Measurements from ENCODE around the gene DCLK2. TPM values are rescaled to one million over a fixed set of nuclear protein-coding genes. Genes with fewer than 3 reads are reported as not detected.

DCLK2 gene
- total RNA-seq, 1 experiment from 2014 or later = 1.2 TPM

GRCh38 chr4:150205016-150205415, 126.8 kb downstream of the DCLK2 start:
- TF ChIP-seq CTCF (conservative IDR thresholded peaks at IDR 0.05; ENCODE audit: low read depth, low read length) (no peak), EZH2phosphoT487 (IDR thresholded peaks at IDR 0.05; ENCODE audit: borderline replicate concordance, low read length) (no peak), EZH2 (IDR thresholded peaks at IDR 0.05; ENCODE audit: low read length, unreplicated experiment) (no peak)
- POLR2A ChIA-PET (ENCODE audit: unreplicated experiment) = no interaction called here
- CTCF ChIA-PET = no interaction called here

GRCh38 chr4:150206265-150206664, 128.0 kb downstream of the DCLK2 start:
- Histone ChIP-seq H3K4me1 (ENCODE audit: insufficient read depth, low read length) (no peaks in the 10 kb centered on the region), H3K9me3 (ENCODE audit: low read length) (no peaks in the 10 kb centered on the region), H3K36me3 (ENCODE audit: low read depth, low read length) (no peaks in the 10 kb centered on the region), H3K4me2 (ENCODE audit: low read length) (no peak overlapping the region), H3K9me2 (replicated peaks; ENCODE audit: low read length) (no peaks in the 10 kb centered on the region), H3K4me3 (ENCODE audit: low read length) (no peak overlapping the region), H3K79me2 (ENCODE audit: low read length) (no peaks in the 10 kb centered on the region), H4K20me1 (ENCODE audit: low read length) (no peaks in the 10 kb centered on the region), H3F3A (ENCODE audit: low read length, unreplicated experiment) (no peaks in the 10 kb centered on the region), H2AFZ (ENCODE audit: low read length) (no peak overlapping the region), H3K9ac (ENCODE audit: low read length) (no peak overlapping the region), H3K27ac (ENCODE audit: low read length) (no peak overlapping the region), H3K27me3 (ENCODE audit: low read length) (no peaks in the 10 kb centered on the region)
- intact Hi-C loops (cut with micrococcal nuclease) = no loop called here
- no peak for DNase-seq
- TF ChIP-seq EZH2phosphoT487 (IDR thresholded peaks at IDR 0.05; ENCODE audit: borderline replicate concordance, low read length) = no peak
- no peak for TF ChIP-seq EZH2 (IDR thresholded peaks at IDR 0.05; ENCODE audit: low read length, unreplicated experiment)
- TF ChIP-seq CTCF (conservative IDR thresholded peaks at IDR 0.05; ENCODE audit: low read depth, low read length) = no peak
- ChIA-PET CTCF (no interaction called here), POLR2A (ENCODE audit: unreplicated experiment) (no interaction called here)
- BruUV-seq (replicated peaks) = no TSS peak
- no peak for ATAC-seq

More at GRCh38 chr4:150205016-150205415, 126.8 kb downstream of the DCLK2 start:
- Histone ChIP-seq H3K27ac (ENCODE audit: low read length) (no peak overlapping the region), H3K4me3 (ENCODE audit: low read length) (no peak overlapping the region), H3F3A (ENCODE audit: low read length, unreplicated experiment) (no peaks in the 10 kb centered on the region), H3K27me3 (ENCODE audit: low read length) (no peaks in the 10 kb centered on the region), H2AFZ (ENCODE audit: low read length) (no peak overlapping the region), H3K9me2 (replicated peaks; ENCODE audit: low read length) (no peaks in the 10 kb centered on the region), H3K79me2 (ENCODE audit: low read length) (no peaks in the 10 kb centered on the region), H3K36me3 (ENCODE audit: low read depth, low read length) (no peaks in the 10 kb centered on the region), H3K4me2 (ENCODE audit: low read length) (no peak overlapping the region), H3K9ac (ENCODE audit: low read length) (no peak overlapping the region), H4K20me1 (ENCODE audit: low read length) (no peaks in the 10 kb centered on the region), H3K9me3 (ENCODE audit: low read length) (no peaks in the 10 kb centered on the region), H3K4me1 (ENCODE audit: insufficient read depth, low read length) (no peaks in the 10 kb centered on the region)
- no peak for ATAC-seq
- intact Hi-C loops (cut with micrococcal nuclease) = no loop called here
- BruUV-seq (replicated peaks) = no TSS peak
- DNase-seq = no peak

GRCh38 chr4:150206954-150207353, 128.7 kb downstream of the DCLK2 start:
- Histone ChIP-seq H3F3A (ENCODE audit: low read length, unreplicated experiment) (no peaks in the 10 kb centered on the region), H3K4me3 (ENCODE audit: low read length) (no peak overlapping the region), H3K9me3 (ENCODE audit: low read length) (no peaks in the 10 kb centered on the region), H2AFZ (ENCODE audit: low read length) (no peak overlapping the region), H3K4me1 (ENCODE audit: insufficient read depth, low read length) (no peaks in the 10 kb centered on the region), H3K36me3 (ENCODE audit: low read depth, low read length) (no peaks in the 10 kb centered on the region), H3K9ac (ENCODE audit: low read length) (no peak overlapping the region), H3K9me2 (replicated peaks; ENCODE audit: low read length) (no peaks in the 10 kb centered on the region), H3K4me2 (ENCODE audit: low read length) (no peak overlapping the region), H3K79me2 (ENCODE audit: low read length) (no peaks in the 10 kb centered on the region), H3K27ac (ENCODE audit: low read length) (no peak overlapping the region), H4K20me1 (ENCODE audit: low read length) (no peaks in the 10 kb centered on the region), H3K27me3 (ENCODE audit: low read length) (no peaks in the 10 kb centered on the region)
- no TSS peak for BruUV-seq (replicated peaks)
- ATAC-seq (no peak), DNase-seq (no peak)
- POLR2A ChIA-PET (ENCODE audit: unreplicated experiment) = no interaction called here
- intact Hi-C loops (cut with micrococcal nuclease) = no loop called here
- CTCF ChIA-PET = no interaction called here
- no peak for TF ChIP-seq CTCF (conservative IDR thresholded peaks at IDR 0.05; ENCODE audit: low read depth, low read length)
- no peak for TF ChIP-seq EZH2phosphoT487 (IDR thresholded peaks at IDR 0.05; ENCODE audit: borderline replicate concordance, low read length)
- TF ChIP-seq EZH2 (IDR thresholded peaks at IDR 0.05; ENCODE audit: low read length, unreplicated experiment) = no peak
